IMR-90 (cell line): ENCODE measurements around the gene E4F1. TPM values are rescaled to one million over a fixed set of nuclear protein-coding genes. Genes with fewer than 3 reads are reported as not detected.

ENCODE experiments used
- ATAC-seq: fragments of 200-7000 bp; cut with Tn5 transposase; 2 replicates; pipeline ENCODE4 v1.9.1; 2020; ENCODE audit warnings: low read depth, mild to moderate bottlenecking, moderate library complexity
- BruUV-seq: library from RNA; stranded (reverse); fragments of 400-500 nt; replicated peaks from 2 replicates; lab custom pipeline; 2021; lab: Mats Ljungman, UMichigan
- CTCF ChIA-PET: fragments of 300-600 bp; formaldehyde crosslinking; extraction: SDS; loops from one replicate; lab custom pipeline; 2021; ENCODE audit warnings: antibody characterized with exemption; lab: Yijun Ruan, JAX
- POLR2A ChIA-PET: fragments of 300-600 bp; sonication (Branson Sonifier 250); formaldehyde crosslinking; loops from one replicate; lab custom pipeline; 2022; ENCODE audit warnings: antibody characterized with exemption; ENCODE audit not compliant: unreplicated experiment; lab: Charles Lee
- DNase-seq: peaks from one replicate; pipeline ENCODE4 v3.0.0; 2013
- H2AFZ ChIP-seq: replicated peaks from 2 replicates; pipeline ENCODE3; 2013; ENCODE audit warnings: low read length, mild to moderate bottlenecking; ENCODE audit not compliant: poor library complexity
- H2AK5ac ChIP-seq: 2 replicates; pipeline ENCODE4 v1.6.1; 2013; ENCODE audit warnings: low read depth, low read length, inconsistent platforms
- H2AK9ac ChIP-seq: replicated peaks from 2 replicates; pipeline ENCODE3; 2013; ENCODE audit warnings: mild to moderate bottlenecking, low read depth, low read length, moderate library complexity; ENCODE audit not compliant: poor library complexity
- H2BK120ac ChIP-seq: 2 replicates; pipeline ENCODE4 v1.6.1; 2013; ENCODE audit warnings: low read depth, low read length, inconsistent platforms
- H2BK15ac ChIP-seq: 3 replicates; pipeline ENCODE4 v1.6.1; 2013; ENCODE audit warnings: low read depth, low read length, inconsistent platforms
- H2BK20ac ChIP-seq: 2 replicates; pipeline ENCODE4 v1.6.1; 2013; ENCODE audit warnings: low read depth, mild to moderate bottlenecking, inconsistent platforms, low read length, moderate library complexity
- H2BK5ac ChIP-seq: 2 replicates; pipeline ENCODE4 v1.6.1; 2013; ENCODE audit warnings: mild to moderate bottlenecking, low read depth, low read length, inconsistent platforms; ENCODE audit not compliant: poor library complexity, severe bottlenecking
- H3K14ac ChIP-seq: replicated peaks from 2 replicates; pipeline ENCODE4 v1.6.1; 2013; ENCODE audit warnings: low read depth, low read length, inconsistent platforms
- H3K18ac ChIP-seq: 2 replicates; pipeline ENCODE4 v1.6.1; 2013; ENCODE audit warnings: low read depth, low read length, control low read depth
- H3K23ac ChIP-seq: 2 replicates; pipeline ENCODE4 v1.6.1; 2013; ENCODE audit warnings: low read depth, low read length, inconsistent platforms
- H3K27ac ChIP-seq: 2 replicates; pipeline ENCODE4 v1.5.1; 2013; ENCODE audit warnings: mild to moderate bottlenecking, control low read depth, low read length; ENCODE audit not compliant: insufficient read depth
- H3K27me3 ChIP-seq: 2 replicates; pipeline ENCODE4 v1.6.1; 2013; ENCODE audit warnings: low read length; ENCODE audit not compliant: control insufficient read depth, insufficient read depth
- H3K36me3 ChIP-seq: 2 replicates; pipeline ENCODE4 v1.6.1; 2013; ENCODE audit warnings: low read length, mixed read lengths; ENCODE audit not compliant: control insufficient read depth, insufficient read depth
- H3K4ac ChIP-seq: 2 replicates; pipeline ENCODE4 v1.6.1; 2013; ENCODE audit warnings: low read depth, low read length, inconsistent platforms
- H3K4me1 ChIP-seq: 2 replicates; pipeline ENCODE4 v1.6.1; 2013; ENCODE audit warnings: low read length, mixed read lengths; ENCODE audit not compliant: control insufficient read depth, insufficient read depth
- H3K4me2 ChIP-seq: 2 replicates; pipeline ENCODE4 v1.6.1; 2013; ENCODE audit warnings: low read depth, mild to moderate bottlenecking, control low read depth, low read length, moderate library complexity
- H3K4me3 ChIP-seq: 2 replicates; pipeline ENCODE4 v1.5.1; 2013; ENCODE audit warnings: low read depth, mild to moderate bottlenecking, control low read depth, low read length, moderate library complexity; ENCODE audit not compliant: insufficient read depth
- H3K56ac ChIP-seq: 2 replicates; pipeline ENCODE4 v1.6.1; 2013; ENCODE audit warnings: low read length, inconsistent platforms; ENCODE audit not compliant: insufficient read depth; ENCODE audit errors: extremely low read depth
- H3K79me1 ChIP-seq, 2 experiments: 2 replicates each; pipeline ENCODE4 v1.6.1; 2013; ENCODE audit warnings: low read length in 2 of 2, inconsistent platforms in 1 of 2, low read depth in 1 of 2
- H3K9ac ChIP-seq: 2 replicates; pipeline ENCODE4 v1.6.1; 2013; ENCODE audit warnings: low read depth, low read length, control low read depth
- H3K9me1 ChIP-seq: 2 replicates; pipeline ENCODE4 v1.6.1; 2013; ENCODE audit warnings: low read length, inconsistent platforms; ENCODE audit not compliant: insufficient read depth
- H3K9me3 ChIP-seq: 2 replicates; pipeline ENCODE4 v1.6.1; 2013; ENCODE audit warnings: low read length; ENCODE audit not compliant: control insufficient read depth, insufficient read depth
- H4K20me1 ChIP-seq: 2 replicates; pipeline ENCODE4 v1.6.1; 2013; ENCODE audit warnings: low read length, inconsistent platforms; ENCODE audit not compliant: insufficient read depth
- H4K5ac ChIP-seq: 2 replicates; pipeline ENCODE4 v1.6.1; 2013; ENCODE audit warnings: mild to moderate bottlenecking, low read depth, low read length, control low read depth
- H4K8ac ChIP-seq, 2 experiments: 2 replicates each; pipeline ENCODE4 v1.6.1; 2013; ENCODE audit warnings: low read depth in 2 of 2, low read length in 2 of 2, control low read depth in 1 of 2, inconsistent platforms in 1 of 2
- H4K91ac ChIP-seq: 2 replicates; pipeline ENCODE4 v1.6.1; 2013; ENCODE audit warnings: low read depth, low read length, inconsistent platforms; ENCODE audit not compliant: insufficient read depth
- CEBPB ChIP-seq: IDR thresholded peaks from 2 replicates; pipeline ENCODE4 v1.6.1; 2012; ENCODE audit warnings: low read depth, low read length, improper control_type of control experiment
- MAZ ChIP-seq: IDR thresholded peaks from 2 replicates; pipeline ENCODE4 v1.6.1; 2012; ENCODE audit warnings: low read depth, mild to moderate bottlenecking, low read length, improper control_type of control experiment, moderate library complexity, borderline replicate concordance
- WGBS, 2 experiments: methylation state at CpG; one replicate each; pipeline versions ENCODE4 v1.1.5 to v1.1.7; 2013; ENCODE audit warnings: missing lambda C conversion rate in 2 of 2; ENCODE audit not compliant: insufficient read length in 1 of 2; ENCODE audit errors: extremely low coverage in 2 of 2; 5-methylcytosine and 5-hydroxymethylcytosine counted together
- dilution Hi-C: fragments of 300-500 bp; cut with HindIII; formaldehyde crosslinking; loops from one replicate; pipeline ENCODE4 v1.14.3; 2018; ENCODE audit warnings: low sequenced_read_pairs; ENCODE audit not compliant: unreplicated experiment
- in situ Hi-C: fragments of 300-500 bp; cut with MboI; formaldehyde crosslinking; loops from 3 replicates; pipeline ENCODE4 v1.14.3; 2019; ENCODE audit warnings: low sequenced_read_pairs, inconsistent platforms, mixed read lengths
- intact Hi-C: fragments of 100-400 bp; cut with micrococcal nuclease; formaldehyde crosslinking; loops from 2 replicates; pipeline ENCODE4 v1.10.0; 2022
- polyA plus RNA-seq, 3 experiments: library from polyadenylated mRNA; depleted of rRNA; stranded (reverse); fragments of >200 nt; gene quantifications; 2 replicates each; pipeline ENCODE4 v1.2.3, GENCODE V29; 2012; ENCODE audit warnings: low replicate concordance in 1 of 3
- total RNA-seq: library from RNA; depleted of rRNA; stranded (reverse); fragments of >200 nt; gene quantifications from 2 replicates; pipeline ENCODE4 v1.2.3, GENCODE V29; 2012

E4F1 gene
- total and polyA plus RNA-seq, 2 of the 4 experiments (the other 2 are of a cell fraction), result 13.1 to 33.0 TPM

DNA sequence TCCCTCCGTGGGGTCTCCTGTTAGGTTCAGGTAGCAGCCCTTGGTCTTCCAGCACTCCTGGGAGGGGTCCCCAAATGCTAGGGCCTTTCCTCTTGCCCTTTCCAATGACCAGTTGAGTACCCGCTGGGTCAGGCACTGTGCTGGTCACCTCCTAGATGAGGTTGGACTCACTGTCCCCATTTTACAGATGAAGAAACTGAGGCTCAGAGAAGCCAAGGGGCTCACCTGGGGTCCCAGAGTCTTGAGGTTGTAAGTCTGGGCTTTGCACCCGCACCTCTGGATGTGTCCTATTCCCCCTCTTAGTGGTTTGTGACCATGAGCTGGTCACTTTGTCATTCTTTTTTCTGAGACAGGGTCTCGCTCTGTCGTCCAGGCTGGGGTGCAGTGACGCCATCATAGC lies 25.6 kb upstream of the E4F1 start:
- no peaks in the 10 kb centered on the region for H3K79me1 ChIP-seq
- H3K56ac ChIP-seq, result no peak overlapping the region
- CTCF ChIA-PET, result no interaction called here
- no peak overlapping the region for H4K91ac ChIP-seq
- no peak overlapping the region for H4K8ac ChIP-seq
- no peak overlapping the region for H2BK15ac ChIP-seq
- H3K4me3 ChIP-seq, result no peak overlapping the region
- H2AK5ac ChIP-seq, result no peak overlapping the region
- H2AK9ac ChIP-seq, result no peak overlapping the region
- no peak overlapping the region for H2BK5ac ChIP-seq
- H3K27ac ChIP-seq, result no peak overlapping the region
- no peaks in the 10 kb centered on the region for H3K9me3 ChIP-seq
- H2AFZ ChIP-seq, result no peak overlapping the region
- no peak for DNase-seq
- in situ Hi-C loops, result no loop called here
- no peak overlapping the region for H3K14ac ChIP-seq
- no peaks in the 10 kb centered on the region for H3K4me1 ChIP-seq
- no peak overlapping the region for H4K5ac ChIP-seq
- no peak overlapping the region for H3K18ac ChIP-seq
- BruUV-seq, result no TSS peak
- no peak overlapping the region for H3K9ac ChIP-seq
- ATAC-seq, result no peak
- no peaks in the 10 kb centered on the region; the same call in 1 of the 2 replicates for H4K20me1 ChIP-seq
- 67% methylated on average over 1 of the region's 6 CpGs; no CpG with 5 or more reads in 1 of the 2 experiments for WGBS, 2 experiments
- no peaks in the 10 kb centered on the region for H3K9me1 ChIP-seq
- POLR2A ChIA-PET, result no interaction called here
- H2BK20ac ChIP-seq, result no peak overlapping the region
- peaks cover 67% of the 10 kb centered on the region for H3K27me3 ChIP-seq
- no peaks in the 10 kb centered on the region for H3K36me3 ChIP-seq
- H3K4me2 ChIP-seq, result no peak overlapping the region
- no peak overlapping the region for H3K4ac ChIP-seq
- H2BK120ac ChIP-seq, result no peak overlapping the region
- TF ChIP-seq CEBPB (no peak), MAZ (no peak)
- intact Hi-C loops, result no loop called here
- H3K23ac ChIP-seq, result no peak overlapping the region
- dilution Hi-C loops, result no loop called here
